Activated CD8-positive, alpha-beta memory T cell treated with anti-CD3 and anti-CD28 coated beads for 24 hours (primary cell): Measurements from ENCODE around the gene AP1S1.
"Not testable (repeated sequence)": the region's sequence is repeated elsewhere in the genome, so short reads cannot be mapped to it uniquely, and the experiment has no call there.

Experiments used
- DNase-seq: peaks from one replicate; pipeline ENCODE4 v3.0.0-alpha.2; 2020

AP1S1 gene

GRCh38 chr7:101171442-101171837, 17.2 kb downstream of the AP1S1 start:
- DNase-seq: no peak

GRCh38 chr7:101172005-101172853, 18.0 kb downstream of the AP1S1 start:
- DNase-seq: no peak

GRCh38 chr7:101172854-101173751, 18.8 kb downstream of the AP1S1 start:
- DNase-seq: peak; percentile 63

GRCh38 chr7:101173752-101174244, 19.5 kb downstream of the AP1S1 start:
- peak; percentile 86 for DNase-seq

- no peak for DNase-seq
These were observed 20.1 kb downstream of the AP1S1 start for GRCh38 chr7:101174322-101174854.

GRCh38 chr7:101175664-101176063, 21.4 kb downstream of the AP1S1 start:
- no peak for DNase-seq

GRCh38 chr7:101177644-101178043, 23.4 kb downstream of the AP1S1 start:
- no peak for DNase-seq

- DNase-seq: no peak
These were observed 24.8 kb downstream of the AP1S1 start for GRCh38 chr7:101179117-101179516.

GRCh38 chr7:101179713-101180112, 25.4 kb downstream of the AP1S1 start:
- no peak for DNase-seq

- DNase-seq: no peak
These were observed 26.0 kb downstream of the AP1S1 start, which contains the start of gene NAT16 for GRCh38 chr7:101180130-101180755. Gene NAT16 (minus strand): TSS chr7:101180293. CDS start chr7:101174807, 5,486 bp downstream.

- no peak for DNase-seq
These were observed 31.1 kb downstream of the AP1S1 start for GRCh38 chr7:101185258-101185839.

- DNase-seq: no peak
These were observed 31.9 kb downstream of the AP1S1 start for GRCh38 chr7:101186194-101186593.

- no peak for DNase-seq
These were observed 32.7 kb downstream of the AP1S1 start for GRCh38 chr7:101186844-101187428.

GRCh38 chr7:101189109-101189508, 34.8 kb downstream of the AP1S1 start:
- no peak for DNase-seq

- no peak for DNase-seq
These were observed 41.6 kb downstream of the AP1S1 start for GRCh38 chr7:101195884-101196283.

- no peak for DNase-seq
These were observed 43.7 kb downstream of the AP1S1 start for GRCh38 chr7:101197991-101198390.

GRCh38 chr7:101198476-101198875, 44.2 kb downstream of the AP1S1 start:
- no peak for DNase-seq

GRCh38 chr7:101199522-101199921, 45.2 kb downstream of the AP1S1 start:
- not testable (repeated sequence) for DNase-seq

GRCh38 chr7:101200504-101200861, 46.2 kb downstream of the AP1S1 start:
- DNase-seq: no peak

GRCh38 chr7:101200862-101201599, 46.8 kb downstream of the AP1S1 start, which contains the start of gene MOGAT3:
Gene MOGAT3 (minus strand): TSS chr7:101201036. CDS start chr7:101200854, 182 bp downstream.
- DNase-seq: no peak
